Spleen (tissue), 11 donors: ENCODE measurements around the gene RARS1. TPM values are rescaled to one million over a fixed set of nuclear protein-coding genes. Genes with fewer than 3 reads are reported as not detected.

Source experiments
- DNase-seq: peaks from one replicate; pipeline ENCODE4 v3.0.0-alpha.2; 2020
- H3K27ac ChIP-seq, 8 donors: fragments of 200-600 bp; sonication (generic) in 7 of 8; 1 replicate in 4 of 8; 2 replicates in 4 of 8; pipeline versions ENCODE4 v1.5.0 to v1.8.0; 2016 to 2021; ENCODE audit warnings: inconsistent platforms in 4 of 8, mild to moderate bottlenecking in 4 of 8, moderate library complexity in 1 of 8
- H3K27me3 ChIP-seq, 7 donors: fragments of 200-600 bp; sonication (generic) in 6 of 7; replicated peaks in 1 of 7; 1 replicate in 4 of 7; 2 replicates in 3 of 7; pipeline versions ENCODE4 v1.5.0 to v1.8.0; 2016 to 2021; ENCODE audit warnings: inconsistent platforms in 3 of 7, mild to moderate bottlenecking in 1 of 7
- H3K36me3 ChIP-seq, 6 donors: fragments of 200-600 bp; sonication (generic) in 5 of 6; 1 replicate in 4 of 6; 2 replicates in 2 of 6; pipeline versions ENCODE4 v1.5.0 to v1.8.0; 2016 to 2021; ENCODE audit warnings: inconsistent platforms in 2 of 6
- H3K4me1 ChIP-seq, 6 donors: fragments of 200-600 bp; sonication (generic) in 5 of 6; 1 replicate in 3 of 6; 2 replicates in 3 of 6; pipeline versions ENCODE4 v1.5.0 to v1.8.0; 2016 to 2021; ENCODE audit warnings: inconsistent platforms in 3 of 6
- H3K4me3 ChIP-seq, 8 donors: fragments of 200-600 bp; sonication (generic) in 7 of 8; 1 replicate in 4 of 8; 2 replicates in 4 of 8; pipeline versions ENCODE4 v1.5.0 to v1.8.0; 2016 to 2021; ENCODE audit warnings: inconsistent platforms in 4 of 8, mild to moderate bottlenecking in 4 of 8, moderate library complexity in 2 of 8
- H3K9me3 ChIP-seq, 8 donors: fragments of 200-600 bp; sonication (generic) in 7 of 8; 1 replicate in 4 of 8; 2 replicates in 4 of 8; pipeline versions ENCODE4 v1.5.0 to v1.8.0; 2016 to 2021; ENCODE audit warnings: inconsistent platforms in 4 of 8
- POLR2A ChIP-seq, 3 donors: fragments of 450-650 bp; IDR thresholded peaks; one replicate each; pipeline ENCODE4 v1.5.1; 2017; ENCODE audit warnings: antibody characterized with exemption in 3 of 3, mild to moderate bottlenecking in 1 of 3
- POLR2AphosphoS5 ChIP-seq, 3 donors: sonication (generic); formaldehyde crosslinking; IDR thresholded peaks; one replicate each; pipeline ENCODE4 v1.5.1; 2017; ENCODE audit warnings: antibody characterized with exemption in 3 of 3
- WGBS, 5 donors: extraction: QIAGEN DNeasy Blood & Tissue Kit in 3 of 5; methylation state at CpG; one replicate each; pipeline versions ENCODE4 v1.1.5 to v1.1.7; 2013 to 2018; 5-methylcytosine and 5-hydroxymethylcytosine counted together
- intact Hi-C: fragments of 100-400 bp; cut with DNase I; formaldehyde crosslinking; loops from one replicate; pipeline ENCODE4 v1.15.0; 2023; ENCODE audit warnings: low total_unique reads
- polyA plus RNA-seq, 3 donors: library from polyadenylated mRNA; stranded (reverse); fragments of 200-250 nt; gene quantifications; one replicate each; pipeline ENCODE4 v1.2.1, GENCODE V29; 2013
- total RNA-seq, 7 donors: library from RNA; depleted of rRNA in 3 of 7; stranded (reverse); fragments of >200 nt in 3 of 7; fragmentation: NEBNext Ultra II Directional in 4 of 7; extraction: Animal tissue kit (Norgen Biotek cat#: 25700) in 4 of 7; gene quantifications; one replicate each; pipeline versions ENCODE4 v1.1.0 to v1.2.1, GENCODE V29; 2016 to 2021
- TF ChIP-seq, protein P1 (sequence below), 11 experiments: fragments of 200-600 bp in 7 of 11; fragments of 450-650 bp in 4 of 11; sonication (generic) in 4 of 11; IDR thresholded peaks in 8 of 11; conservative IDR thresholded peaks in 3 of 11; 1 replicate in 7 of 11; 2 replicates in 4 of 11; pipeline versions ENCODE4 v1.4.0 to v1.8.0; 2016 to 2021; ENCODE audit warnings: antibody characterized with exemption in 11 of 11, inconsistent platforms in 4 of 11, mild to moderate bottlenecking in 1 of 11
- donor health status: healthy with polysubstance abuse.
- donor health status: DM: no; HTN: no; CAD: no; lungs with moderate emphysema.
- donor health status: DM: no; HTN: no; CAD: no.
- donor health status: Bipolar disorder and iron deficiency.
- donor health status: healthy.
- donor health status: DM: no; HTN: no; CAD: no.
- donor health status: DM: yes; HTN: yes; CAD: no.

The RARS1 gene
- total and polyA plus RNA-seq, 10 donors: 24.2 to 75.5 (median 60.2) TPM

DNA sequence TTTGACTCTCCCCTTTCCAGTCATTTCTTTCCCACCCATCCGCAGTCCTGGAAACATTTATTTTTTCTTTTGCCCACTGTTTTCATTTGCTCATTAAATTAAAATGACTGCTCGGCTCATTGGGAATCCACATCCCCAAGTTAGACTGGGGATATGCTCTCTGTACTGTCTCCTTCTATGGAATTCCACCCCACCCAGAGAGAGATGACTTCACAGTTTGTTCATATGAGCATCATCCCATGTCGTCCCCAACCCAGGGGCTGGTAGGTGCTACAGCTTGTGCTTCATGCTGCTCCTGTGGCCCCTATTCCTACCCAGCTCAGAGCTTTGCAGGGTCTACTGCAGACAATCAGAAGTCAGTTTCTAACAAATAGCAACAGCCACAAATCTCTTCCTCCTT, 16.5 kb upstream of the RARS1 start:
- no peaks in the 10 kb centered on the region for H3K27me3 ChIP-seq
- H3K4me1 ChIP-seq: no peaks in the 10 kb centered on the region
- no peak overlapping the region for H3K27ac ChIP-seq
- no peaks in the 10 kb centered on the region for H3K9me3 ChIP-seq
- no peak overlapping the region for H3K4me3 ChIP-seq
- no peaks in the 10 kb centered on the region for H3K36me3 ChIP-seq
- no peak for DNase-seq
- TF ChIP-seq, protein P1, sequence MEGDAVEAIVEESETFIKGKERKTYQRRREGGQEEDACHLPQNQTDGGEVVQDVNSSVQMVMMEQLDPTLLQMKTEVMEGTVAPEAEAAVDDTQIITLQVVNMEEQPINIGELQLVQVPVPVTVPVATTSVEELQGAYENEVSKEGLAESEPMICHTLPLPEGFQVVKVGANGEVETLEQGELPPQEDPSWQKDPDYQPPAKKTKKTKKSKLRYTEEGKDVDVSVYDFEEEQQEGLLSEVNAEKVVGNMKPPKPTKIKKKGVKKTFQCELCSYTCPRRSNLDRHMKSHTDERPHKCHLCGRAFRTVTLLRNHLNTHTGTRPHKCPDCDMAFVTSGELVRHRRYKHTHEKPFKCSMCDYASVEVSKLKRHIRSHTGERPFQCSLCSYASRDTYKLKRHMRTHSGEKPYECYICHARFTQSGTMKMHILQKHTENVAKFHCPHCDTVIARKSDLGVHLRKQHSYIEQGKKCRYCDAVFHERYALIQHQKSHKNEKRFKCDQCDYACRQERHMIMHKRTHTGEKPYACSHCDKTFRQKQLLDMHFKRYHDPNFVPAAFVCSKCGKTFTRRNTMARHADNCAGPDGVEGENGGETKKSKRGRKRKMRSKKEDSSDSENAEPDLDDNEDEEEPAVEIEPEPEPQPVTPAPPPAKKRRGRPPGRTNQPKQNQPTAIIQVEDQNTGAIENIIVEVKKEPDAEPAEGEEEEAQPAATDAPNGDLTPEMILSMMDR (IDR thresholded peaks at IDR 0.05 in 8 of 11, conservative IDR thresholded peaks at IDR 0.05 in 3 of 11): no peak
- TF ChIP-seq POLR2AphosphoS5 (IDR thresholded peaks at IDR 0.05): no peak
- TF ChIP-seq POLR2A (IDR thresholded peaks at IDR 0.05): no peak
- WGBS, 5 donors: 85 to 88% (median 86%) methylated on average over 3 of the region's 3 CpGs
- intact Hi-C loops: no loop called here

DNA sequence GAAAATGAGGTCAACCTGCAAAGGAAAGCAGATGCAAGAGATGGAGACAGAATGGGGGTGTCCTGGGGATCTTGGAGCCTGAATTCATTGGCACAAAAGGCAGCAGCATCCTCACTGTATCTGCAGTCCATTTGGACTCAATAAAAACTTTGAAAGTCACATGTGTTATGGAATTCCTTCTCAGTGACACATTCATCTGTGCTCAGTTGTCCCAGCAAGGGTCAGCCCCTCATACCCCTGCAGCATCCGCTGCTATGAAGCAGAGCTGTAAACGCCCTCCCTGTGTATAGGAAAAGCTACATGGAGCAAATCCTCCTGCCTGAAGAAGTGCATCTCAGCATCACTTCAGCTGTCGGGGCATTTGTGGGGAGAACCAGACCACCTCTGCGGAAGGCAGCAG, 14.5 kb upstream of the RARS1 start:
- Histone ChIP-seq H3K4me3 (no peak overlapping the region), H3K9me3 (no peaks in the 10 kb centered on the region), H3K27ac (no peak overlapping the region), H3K27me3 (no peaks in the 10 kb centered on the region), H3K36me3 (no peaks in the 10 kb centered on the region), H3K4me1 (no peaks in the 10 kb centered on the region)
- TF ChIP-seq, protein P1 (IDR thresholded peaks at IDR 0.05 in 8 of 11, conservative IDR thresholded peaks at IDR 0.05 in 3 of 11): no peak
- no peak for TF ChIP-seq POLR2AphosphoS5 (IDR thresholded peaks at IDR 0.05)
- no peak for TF ChIP-seq POLR2A (IDR thresholded peaks at IDR 0.05)
- intact Hi-C loops: no loop called here
- WGBS, 5 donors: 80 to 90% (median 89%) methylated on average over 4 of the region's 4 CpGs
- no peak for DNase-seq

DNA sequence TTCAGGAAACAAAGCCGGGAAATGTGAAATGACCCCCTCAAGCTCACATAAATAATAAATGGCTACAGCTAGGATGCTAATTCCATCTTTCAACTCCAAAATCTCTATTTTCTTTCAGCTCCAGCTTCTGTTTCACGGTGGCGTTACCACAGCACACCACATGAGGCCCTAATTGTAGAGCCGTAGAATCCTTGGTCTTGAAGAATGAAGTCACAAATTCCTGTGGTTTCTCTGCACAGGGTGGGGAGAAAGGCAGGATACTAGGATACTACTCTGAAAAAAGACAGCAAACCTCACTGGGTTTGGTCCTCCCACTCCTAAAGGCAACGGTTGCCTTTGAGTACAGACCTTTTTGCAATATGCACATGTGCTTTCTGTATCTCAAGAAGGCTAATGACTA, 13.9 kb upstream of the RARS1 start:
- DNase-seq: no peak
- H3K27ac ChIP-seq: no peak overlapping the region
- intact Hi-C loops: no loop called here

DNA sequence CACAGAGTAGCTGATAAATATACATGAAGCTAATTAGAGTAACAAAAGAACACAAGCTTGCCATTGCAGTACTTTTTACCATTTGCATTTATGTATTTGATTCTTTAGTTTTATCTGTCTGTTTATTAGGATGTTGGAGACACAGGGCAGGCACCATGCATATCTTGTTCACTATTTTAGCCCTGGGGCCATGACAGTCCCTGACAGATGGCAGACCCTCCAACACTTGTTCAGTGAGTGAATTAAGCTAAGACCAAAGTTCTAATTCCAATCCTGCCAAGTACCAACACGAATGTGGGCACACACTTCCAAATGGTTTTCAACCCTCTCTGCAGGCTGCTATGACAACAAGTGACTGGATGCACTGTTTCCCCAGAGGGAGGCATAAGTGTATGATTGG, 12.0 kb upstream of the RARS1 start:
- Histone ChIP-seq H3K4me3 (no peak overlapping the region), H3K36me3 (no peaks in the 10 kb centered on the region), H3K27me3 (no peaks in the 10 kb centered on the region), H3K4me1 (no peaks in the 10 kb centered on the region), H3K9me3 (no peaks in the 10 kb centered on the region), H3K27ac (no peak overlapping the region)
- WGBS, 5 donors: 79 to 86% (median 81%) methylated on average over 1 of the region's 1 CpG
- intact Hi-C loops: no loop called here
- TF ChIP-seq POLR2A (IDR thresholded peaks at IDR 0.05) (no peak), POLR2AphosphoS5 (IDR thresholded peaks at IDR 0.05) (no peak)
- TF ChIP-seq, protein P1 (IDR thresholded peaks at IDR 0.05 in 8 of 11, conservative IDR thresholded peaks at IDR 0.05 in 3 of 11): no peak
- no peak for DNase-seq

More for the DNA sequence above, 13.9 kb upstream of the RARS1 start:
- no peaks in the 10 kb centered on the region for H3K36me3 ChIP-seq
- TF ChIP-seq POLR2AphosphoS5 (IDR thresholded peaks at IDR 0.05): no peak
- TF ChIP-seq POLR2A (IDR thresholded peaks at IDR 0.05): no peak
- TF ChIP-seq, protein P1 (IDR thresholded peaks at IDR 0.05 in 8 of 11, conservative IDR thresholded peaks at IDR 0.05 in 3 of 11): no peak
- no peaks in the 10 kb centered on the region for H3K4me1 ChIP-seq
- H3K4me3 ChIP-seq: no peak overlapping the region
- no peaks in the 10 kb centered on the region for H3K27me3 ChIP-seq
- 68 to 74% (median 74%) methylated on average over 5 of the region's 5 CpGs for WGBS, 5 donors
- H3K9me3 ChIP-seq: no peaks in the 10 kb centered on the region
